SIG-M5 treated with dmso at 0.1 percent for 504 hours (cell line): ENCODE measurements around the gene TENM4.

Experiments
- DNase-seq: peaks from one replicate; lab custom pipeline; 2025; ENCODE audit not compliant: unreplicated experiment; lab: John Stamatoyannopoulos, UW

Gene TENM4

GRCh38 chr11:78657441-78657840, 783.4 kb downstream of the TENM4 start:
- DNase-seq, result no peak

GRCh38 chr11:78656984-78657383, 783.8 kb downstream of the TENM4 start:
- no peak for DNase-seq

- DNase-seq, result no peak
Observed at GRCh38 chr11:78656327-78656726, 784.5 kb downstream of the TENM4 start.

DNA sequence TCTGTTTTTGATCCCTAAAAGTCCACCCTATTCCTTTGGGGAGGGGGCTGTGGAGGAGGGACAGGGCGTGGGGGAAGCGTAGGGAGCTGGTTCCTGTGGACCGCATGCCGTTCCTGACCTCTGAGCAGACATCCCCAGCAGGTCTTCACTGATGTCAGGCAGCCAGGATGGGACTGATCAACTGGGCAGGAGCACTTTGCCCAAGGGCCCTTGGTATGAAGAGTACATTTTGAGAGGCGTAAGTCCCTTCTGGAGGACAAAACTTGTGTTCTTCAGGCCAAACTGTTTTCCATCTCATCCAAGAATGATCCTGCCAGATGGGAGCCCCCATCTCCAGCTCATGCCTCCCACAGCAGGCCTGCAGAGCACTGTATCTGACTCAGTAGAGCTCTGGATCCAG, 785.3 kb downstream of the TENM4 start:
- no peak for DNase-seq

DNA sequence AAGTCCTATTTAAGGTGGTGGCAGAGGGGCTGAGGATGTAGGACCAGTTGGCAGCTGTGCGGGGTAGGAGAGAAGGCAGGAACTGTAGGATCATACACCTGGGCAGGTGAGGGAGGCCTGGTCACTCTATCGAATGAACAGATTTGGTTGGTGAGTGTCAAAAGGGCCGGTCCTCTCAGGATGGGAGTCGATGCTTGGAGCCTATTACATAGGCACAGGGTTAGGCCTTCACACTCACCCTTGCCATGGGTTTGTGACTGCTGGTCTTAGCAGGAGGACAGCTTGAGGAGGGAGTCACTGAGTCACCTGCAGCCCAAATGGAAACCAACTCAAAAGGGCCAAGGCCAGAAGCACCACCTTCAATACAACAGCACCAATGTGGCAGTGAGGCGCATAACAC, 786.0 kb downstream of the TENM4 start:
- no peak for DNase-seq

GRCh38 chr11:78654071-78654470, 786.8 kb downstream of the TENM4 start:
- DNase-seq, result no peak

GRCh38 chr11:78653294-78653909, 787.4 kb downstream of the TENM4 start:
- DNase-seq, result no peak

DNA sequence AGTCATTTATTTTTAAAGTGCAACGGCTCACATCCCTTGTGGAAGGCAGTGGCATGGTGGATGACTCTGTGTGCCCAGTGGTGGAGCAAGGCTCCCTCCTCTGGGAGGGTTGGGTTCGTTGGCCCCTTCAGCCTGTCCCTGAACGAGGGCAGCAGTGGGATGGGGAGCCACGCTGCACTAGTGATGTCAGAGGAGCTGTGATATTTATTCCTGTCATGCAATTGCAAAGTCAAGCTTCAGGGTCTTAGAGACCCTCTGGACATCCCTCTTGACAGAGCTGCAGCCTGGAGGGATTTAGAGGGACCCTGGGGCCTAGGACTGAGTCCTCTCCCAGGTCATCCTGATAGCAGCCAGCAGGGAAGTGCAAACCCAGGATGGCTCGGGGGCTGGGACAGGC, 788.0 kb downstream of the TENM4 start:
- no peak for DNase-seq

GRCh38 chr11:78651923-78652842, 788.6 kb downstream of the TENM4 start:
- no peak for DNase-seq

DNA sequence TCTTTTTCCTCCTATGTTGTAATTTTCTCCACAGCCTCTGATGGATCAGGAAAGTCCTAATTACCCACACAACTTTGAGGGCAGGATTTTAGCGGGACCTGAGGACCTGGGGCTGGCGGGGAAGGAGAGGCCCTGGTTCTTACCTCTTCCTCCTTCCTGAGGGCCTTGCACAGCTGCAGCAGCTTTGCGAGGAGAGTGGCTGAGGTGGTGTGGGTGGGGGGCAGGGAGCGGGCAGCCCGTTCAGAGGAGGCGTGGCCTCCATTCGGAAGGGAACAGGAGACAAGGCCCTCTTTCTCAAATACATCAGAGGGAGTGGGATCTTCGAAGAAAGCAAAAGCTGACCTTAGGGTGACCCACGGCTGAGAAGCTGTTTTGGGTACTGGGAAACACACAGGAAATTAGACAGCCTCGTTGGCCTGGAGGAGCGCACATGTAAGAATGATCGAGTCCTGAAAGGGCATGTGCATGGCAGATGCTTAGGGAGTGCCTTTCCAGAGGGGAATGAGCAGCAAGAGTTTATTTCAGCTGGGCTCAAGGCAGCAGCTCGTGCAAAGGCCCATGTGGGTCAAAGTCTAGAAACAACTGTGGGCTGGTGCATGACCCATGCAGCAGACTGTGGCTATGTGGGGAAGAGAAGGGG, 789.6 kb downstream of the TENM4 start:
- no peak for DNase-seq

DNA sequence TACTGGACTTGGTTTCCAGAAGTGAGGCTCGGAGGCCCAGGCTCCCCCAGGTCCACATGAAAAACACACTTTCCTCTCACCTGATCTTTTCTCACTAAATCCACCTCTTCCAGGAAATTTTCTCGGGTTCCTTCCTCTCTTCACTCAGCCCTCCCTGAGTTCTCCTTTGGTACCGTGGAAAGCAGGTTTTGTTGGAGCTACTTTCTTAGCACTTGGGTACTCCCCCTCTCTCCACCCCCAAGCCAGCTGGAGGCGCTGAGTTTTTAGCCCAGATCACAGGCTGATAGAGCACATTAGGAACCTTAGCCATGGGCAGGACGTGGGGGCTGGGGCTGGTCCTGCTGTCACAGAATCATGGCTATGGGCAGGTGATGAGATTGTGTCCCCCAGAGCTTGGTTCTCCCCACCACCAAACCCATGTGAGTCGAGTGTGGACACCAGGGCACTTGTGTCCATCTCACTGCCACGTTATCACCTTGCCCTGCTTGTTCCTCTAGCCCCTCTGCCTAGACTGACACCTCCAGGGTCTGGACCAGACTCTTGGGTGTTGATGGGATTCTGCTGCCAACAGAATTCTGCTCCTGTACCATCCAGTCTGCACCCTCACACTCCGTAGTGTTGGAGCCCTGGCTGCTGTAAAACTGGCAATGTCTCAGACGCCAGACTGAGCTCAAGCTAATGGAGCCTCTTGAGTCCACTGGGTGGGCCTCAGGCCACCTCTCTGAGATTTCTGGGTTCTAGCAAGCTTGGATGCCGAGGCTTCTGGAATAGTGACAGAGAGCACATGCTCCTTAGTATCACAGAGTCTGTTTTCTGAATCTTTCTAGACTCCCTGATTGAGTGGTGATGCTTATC, 791.2 kb downstream of the TENM4 start:
- DNase-seq, result no peak

DNA sequence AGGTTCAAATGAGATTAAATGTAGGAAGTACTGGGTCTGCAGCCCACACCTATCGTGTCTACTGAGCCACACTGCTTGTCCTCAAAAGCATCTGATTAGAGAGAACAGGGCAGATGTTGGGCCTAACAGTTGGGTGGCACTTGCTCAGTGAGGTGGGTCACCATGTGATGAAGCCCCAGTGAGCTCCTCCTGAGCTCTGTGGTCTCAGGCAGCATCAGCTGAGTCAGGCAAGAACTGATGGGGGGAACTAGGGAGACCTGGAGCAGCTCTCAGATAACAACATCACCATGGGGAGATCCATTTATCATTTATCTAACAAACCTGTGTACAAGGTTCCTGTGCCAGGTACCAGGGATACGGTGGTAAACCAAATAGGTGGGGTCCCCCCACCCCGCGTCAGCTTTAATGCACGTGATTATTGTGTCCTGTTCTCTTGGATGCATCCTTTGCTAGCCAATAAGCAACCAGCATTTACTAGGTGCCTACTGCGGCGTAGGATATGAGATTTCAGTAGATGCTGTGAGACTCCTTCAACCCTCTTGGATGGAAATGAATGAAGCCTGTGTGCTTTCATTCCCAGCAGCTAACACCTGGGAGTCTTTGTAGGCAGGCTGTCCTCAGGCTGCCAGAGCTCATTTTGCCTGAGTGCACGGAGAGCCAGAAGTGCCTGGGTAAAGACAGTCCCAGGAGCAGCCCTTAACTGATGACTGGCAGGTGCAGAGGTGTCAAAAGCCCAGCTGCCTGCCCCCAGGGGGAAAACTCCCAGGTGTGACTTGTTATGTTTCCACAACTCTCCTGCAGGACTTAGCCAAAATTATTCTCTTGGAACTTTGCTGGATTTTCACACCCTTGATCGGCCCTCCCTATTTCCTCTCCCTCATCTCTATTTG, 792.6 kb downstream of the TENM4 start:
- DNase-seq, result no peak

DNA sequence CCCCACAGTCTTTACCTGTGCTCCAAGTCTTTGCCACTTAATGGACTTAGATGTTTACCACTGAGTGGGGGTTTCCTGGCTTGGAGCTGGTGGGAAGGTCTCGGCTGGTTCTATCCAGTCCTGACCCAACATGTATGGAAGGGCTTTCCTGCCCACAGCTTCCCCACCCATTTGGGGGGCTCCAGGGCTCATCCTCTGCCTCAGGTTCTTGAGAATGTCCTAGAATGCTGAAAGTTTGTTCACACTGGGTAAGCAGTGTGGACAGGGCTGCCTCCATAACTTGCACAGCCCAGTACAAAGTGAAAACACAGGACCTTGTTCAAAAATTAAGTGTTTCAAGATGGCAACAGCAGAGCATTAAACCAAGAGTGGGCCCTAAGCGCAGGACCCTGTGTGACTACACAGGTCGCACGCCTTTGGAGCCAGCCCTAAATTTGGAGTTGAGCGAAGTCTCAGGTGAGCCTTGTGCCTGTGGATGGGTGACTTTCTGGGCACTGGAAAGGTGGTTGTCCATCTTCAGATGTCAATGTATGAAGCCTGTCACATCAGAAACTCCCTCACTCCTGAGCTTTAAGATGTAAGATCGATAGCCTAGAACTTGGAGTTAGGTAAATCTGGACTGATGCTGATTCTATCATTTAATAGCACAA, 793.4 kb downstream of the TENM4 start:
- DNase-seq, result no peak

DNA sequence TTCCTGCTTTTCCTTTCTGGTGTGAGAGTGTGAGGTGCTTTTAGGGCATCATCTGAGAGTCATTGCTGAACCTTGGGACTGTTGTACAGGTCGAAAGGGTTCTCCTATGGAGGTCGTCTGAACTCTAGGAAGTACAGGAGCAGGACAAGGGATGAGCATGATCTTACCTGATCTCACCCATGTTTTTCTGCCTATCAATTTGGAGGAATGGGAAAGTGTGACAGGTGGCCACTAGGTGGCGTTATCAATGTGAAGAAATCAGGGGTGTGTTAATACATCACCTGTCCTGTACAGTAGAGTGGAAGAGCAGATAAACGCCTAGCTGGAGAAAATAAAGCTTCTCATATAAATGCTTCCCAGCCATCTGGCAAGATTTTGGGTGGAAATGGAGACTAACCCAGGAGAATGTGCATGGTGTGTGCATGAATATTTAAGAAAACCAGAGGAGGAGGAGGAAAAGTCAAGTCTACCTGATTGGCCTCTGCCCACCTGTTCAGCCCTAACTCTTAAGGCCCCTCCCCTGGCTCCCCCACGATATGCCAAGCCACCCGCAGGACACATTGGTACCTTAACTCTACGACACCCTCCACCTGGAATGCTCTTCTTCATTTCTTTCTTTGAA, 794.2 kb downstream of the TENM4 start:
- peak; percentile 53 for DNase-seq

GRCh38 chr11:78645226-78646202, 795.3 kb downstream of the TENM4 start:
- peak; percentile 69 for DNase-seq

GRCh38 chr11:78643676-78644056, 797.2 kb downstream of the TENM4 start:
- DNase-seq, result no peak

DNA sequence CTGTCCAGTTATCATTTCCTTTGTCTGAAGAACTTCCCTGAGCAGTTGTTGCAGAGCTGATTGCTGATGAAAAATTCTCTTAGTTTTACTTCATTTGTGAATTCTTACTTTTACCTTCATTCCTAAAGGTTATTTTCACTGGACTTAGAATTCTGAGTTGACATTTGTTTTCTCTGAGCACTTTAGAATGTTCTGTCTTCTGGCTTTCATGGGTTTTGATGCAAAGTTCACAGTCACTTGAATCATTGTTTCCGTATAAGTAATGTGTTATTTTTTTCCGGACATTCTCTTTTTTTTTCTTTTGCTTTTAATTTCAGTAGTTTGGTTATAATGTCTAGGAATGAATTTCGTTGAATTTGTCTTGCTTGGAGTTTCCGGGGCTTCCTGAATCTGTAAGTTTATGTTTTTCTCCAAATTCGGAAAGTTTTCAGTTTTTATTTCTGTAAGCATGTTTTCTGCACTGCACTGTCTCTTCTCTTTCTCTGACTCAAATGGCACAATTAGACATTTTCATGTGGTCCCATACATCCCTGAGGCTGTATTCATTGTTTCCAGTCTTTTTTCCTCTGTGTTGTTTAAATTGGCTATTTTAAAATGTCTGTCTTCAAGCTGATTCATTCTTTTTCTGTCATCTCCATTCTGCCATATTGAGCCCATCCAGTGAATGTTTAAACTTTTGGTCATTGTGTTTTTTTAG, 797.7 kb downstream of the TENM4 start:
- DNase-seq, result no peak
